HepG2 (cell line): Measurements from ENCODE around the gene ABCB6.

Experiments
- ATF1 ChIP-seq: IDR thresholded peaks from 2 replicates; pipeline ENCODE4 v1.6.1; 2016; ENCODE audit warnings: mild to moderate bottlenecking, control low read depth
- CREB3 ChIP-seq: sonication (generic); formaldehyde crosslinking; IDR thresholded peaks from 2 replicates; pipeline ENCODE4 v1.5.0; 2020; ENCODE audit warnings: missing genetic modification reagents
- PHB2 ChIP-seq: fragments of 450-650 bp; IDR thresholded peaks from 2 replicates; pipeline ENCODE4 v1.6.1; 2018; ENCODE audit not compliant: partially characterized antibody
- SMC3 ChIP-seq: IDR thresholded peaks from 2 replicates; pipeline ENCODE4 v1.6.1; 2011; ENCODE audit warnings: low read length, improper control_type of control experiment

GRCh38 chr2:219173176-219173575, 45.6 kb downstream of the ABCB6 start:
- no peak for TF ChIP-seq PHB2
- no peak for TF ChIP-seq SMC3
- TF ChIP-seq ATF1 (CRISPR knock-in tag), result no peak
- no peak for TF ChIP-seq CREB3 (CRISPR knock-in tag)
